Loucy (cell line): ENCODE measurements around the gene GIGYF2.

Experiments used
- H2AFZ ChIP-seq: fragments of 200-600 bp; sonication (generic); 2 replicates; pipeline ENCODE4 v1.6.0; 2016; ENCODE audit warnings: antibody characterized with exemption, mild to moderate bottlenecking, low read length, moderate library complexity
- H3F3A ChIP-seq: fragments of 200-600 bp; 2 replicates; pipeline ENCODE4 v1.6.0; 2016; ENCODE audit warnings: antibody characterized with exemption, low read depth, mild to moderate bottlenecking
- H3K27me3 ChIP-seq: fragments of 200-600 bp; sonication (generic); 2 replicates; pipeline ENCODE4 v1.6.1; 2014; ENCODE audit warnings: low read length, mild to moderate bottlenecking; ENCODE audit not compliant: insufficient read depth, poor library complexity, severe bottlenecking
- H3K36me3 ChIP-seq: fragments of 200-600 bp; sonication (generic); 2 replicates; pipeline ENCODE4 v1.6.1; 2016; ENCODE audit warnings: low read length; ENCODE audit not compliant: insufficient read depth
- H3K4me1 ChIP-seq: fragments of 200-600 bp; sonication (generic); 2 replicates; pipeline ENCODE4 v1.5.1; 2014; ENCODE audit warnings: low read length, mild to moderate bottlenecking; ENCODE audit not compliant: insufficient read depth, poor library complexity, severe bottlenecking
- H3K4me2 ChIP-seq: fragments of 200-600 bp; sonication (generic); 2 replicates; pipeline ENCODE4 v1.6.0; 2014; ENCODE audit warnings: antibody characterized with exemption, low read length, low read depth, mild to moderate bottlenecking; ENCODE audit not compliant: poor library complexity, severe bottlenecking
- H3K4me3 ChIP-seq: fragments of 200-600 bp; sonication (generic); 2 replicates; pipeline ENCODE4 v1.5.1; 2014; ENCODE audit warnings: low read length, mild to moderate bottlenecking, mixed read lengths; ENCODE audit not compliant: poor library complexity, severe bottlenecking
- H3K79me2 ChIP-seq: fragments of 200-600 bp; sonication (generic); 2 replicates; pipeline ENCODE4 v1.6.1; 2014; ENCODE audit warnings: low read length; ENCODE audit not compliant: insufficient read depth
- H3K9ac ChIP-seq: fragments of 200-600 bp; sonication (generic); 2 replicates; pipeline ENCODE4 v1.6.0; 2014; ENCODE audit warnings: mild to moderate bottlenecking, low read depth, low read length, moderate library complexity; ENCODE audit not compliant: poor library complexity, severe bottlenecking
- H3K9me2 ChIP-seq: fragments of 200-600 bp; sonication (generic); replicated peaks from 2 replicates; pipeline ENCODE4 v1.6.1; 2016; ENCODE audit warnings: low read depth, low read length, mixed read lengths
- H3K9me3 ChIP-seq: fragments of 200-600 bp; sonication (generic); 2 replicates; pipeline ENCODE4 v1.6.1; 2014; ENCODE audit warnings: mild to moderate bottlenecking, antibody characterized with exemption, low read length, low read depth; ENCODE audit not compliant: insufficient read depth
- H4K20me1 ChIP-seq: fragments of 200-600 bp; sonication (generic); 2 replicates; pipeline ENCODE4 v1.6.0; 2014; ENCODE audit warnings: antibody characterized with exemption, low read length, mild to moderate bottlenecking; ENCODE audit not compliant: insufficient read depth, poor library complexity, severe bottlenecking
- CTCF ChIP-seq: fragments of 200-600 bp; sonication (generic); conservative IDR thresholded peaks from 2 replicates; pipeline ENCODE4 v1.5.1; 2014; ENCODE audit warnings: mild to moderate bottlenecking, antibody characterized with exemption, low read length
- EZH2phosphoT487 ChIP-seq: fragments of 200-600 bp; IDR thresholded peaks from 2 replicates; pipeline ENCODE4 v1.6.1; 2018; ENCODE audit warnings: antibody characterized with exemption, mild to moderate bottlenecking, moderate library complexity, borderline replicate concordance

Gene GIGYF2

GRCh38 chr2:232810444-232810843, 113.3 kb downstream of the GIGYF2 start:
- Histone ChIP-seq H3K9me2 (no peaks in the 10 kb centered on the region), H4K20me1 (peaks cover under 1% of the 10 kb centered on the region), H3K9ac (no peak overlapping the region), H3K9me3 (no peaks in the 10 kb centered on the region), H3K27me3 (no peaks in the 10 kb centered on the region), H3F3A (no peaks in the 10 kb centered on the region), H3K4me1 (no peaks in the 10 kb centered on the region), H3K79me2 (no peaks in the 10 kb centered on the region), H3K36me3 (peaks cover 77% of the 10 kb centered on the region), H3K4me3 (no peak overlapping the region), H2AFZ (no peak overlapping the region), H3K4me2 (no peak overlapping the region)
- no peak for TF ChIP-seq CTCF
- TF ChIP-seq EZH2phosphoT487 = no peak

- Histone ChIP-seq H2AFZ (no peak overlapping the region), H3K36me3 (peaks cover 76% of the 10 kb centered on the region), H3K4me2 (no peak overlapping the region), H3K27me3 (no peaks in the 10 kb centered on the region), H3K9ac (no peak overlapping the region), H3K4me1 (no peaks in the 10 kb centered on the region), H4K20me1 (no peaks in the 10 kb centered on the region), H3K79me2 (no peaks in the 10 kb centered on the region), H3K9me3 (no peaks in the 10 kb centered on the region), H3F3A (no peaks in the 10 kb centered on the region), H3K9me2 (no peaks in the 10 kb centered on the region), H3K4me3 (no peak overlapping the region)
- TF ChIP-seq CTCF = no peak
- TF ChIP-seq EZH2phosphoT487 = no peak
These were observed 118.4 kb downstream of the GIGYF2 start for GRCh38 chr2:232815569-232815968.

- H3F3A ChIP-seq = no peaks in the 10 kb centered on the region
- no peak overlapping the region for H3K9ac ChIP-seq
- H3K9me3 ChIP-seq = no peaks in the 10 kb centered on the region
- H4K20me1 ChIP-seq = no peaks in the 10 kb centered on the region
- H2AFZ ChIP-seq = no peak overlapping the region
- TF ChIP-seq EZH2phosphoT487 (no peak), CTCF (no peak)
- H3K79me2 ChIP-seq = no peaks in the 10 kb centered on the region
- H3K4me3 ChIP-seq = no peak overlapping the region
- H3K9me2 ChIP-seq = no peaks in the 10 kb centered on the region
- H3K4me2 ChIP-seq = no peak overlapping the region
- H3K36me3 ChIP-seq = peaks cover 68% of the 10 kb centered on the region; the same call in 1 of the 2 replicates
- H3K4me1 ChIP-seq = no peaks in the 10 kb centered on the region
- H3K27me3 ChIP-seq = no peaks in the 10 kb centered on the region
These were observed 119.5 kb downstream of the GIGYF2 start for GRCh38 chr2:232816657-232817056.
